ENCODE measurements around the gene B4GALT2. TPM values are rescaled to one million over a fixed set of nuclear protein-coding genes. Genes with fewer than 3 reads are reported as not detected.

Gene B4GALT2
- total RNA-seq, 1 donor = 0.63 TPM

DNA sequence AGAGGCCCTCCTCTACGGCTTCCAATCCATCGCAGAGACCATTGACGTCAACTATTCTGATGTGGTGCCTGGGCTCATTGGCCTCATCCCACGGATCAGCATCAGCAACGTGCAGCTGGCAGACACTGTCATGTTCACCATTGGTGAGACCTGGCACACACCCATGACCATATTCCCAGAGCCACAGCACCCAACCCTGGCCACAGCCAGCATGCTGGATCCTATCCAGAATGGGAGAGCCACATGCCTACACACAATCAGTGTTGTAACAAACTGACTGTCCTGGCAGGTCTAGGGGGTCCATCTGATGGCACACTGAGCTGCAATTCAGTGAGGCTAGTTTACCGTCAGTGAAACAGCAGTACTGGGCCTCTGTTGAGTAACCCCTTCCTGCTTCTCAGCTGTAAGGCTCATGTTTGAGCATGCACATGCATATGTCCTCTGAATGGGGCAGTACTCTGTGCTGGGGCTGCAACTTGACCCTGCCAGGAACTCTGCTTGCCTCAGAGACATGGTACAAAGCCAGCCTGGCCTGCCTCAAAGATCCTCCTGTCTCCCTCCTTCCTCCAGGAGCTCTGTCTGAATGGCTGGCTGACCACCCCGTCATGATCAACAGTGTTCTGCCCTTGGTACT, 21.5 kb upstream of the B4GALT2 start:
- H3K4me1 ChIP-seq (ENCODE audit: insufficient read depth, low read length) = no peaks in the 10 kb centered on the region
- no peak overlapping the region for H3K4me3 ChIP-seq (ENCODE audit: low read length)
- no peaks in the 10 kb centered on the region for H3K27me3 ChIP-seq (ENCODE audit: insufficient read depth, low read length)
- H3K9me3 ChIP-seq (ENCODE audit: low read depth, low read length) = no peaks in the 10 kb centered on the region

DNA sequence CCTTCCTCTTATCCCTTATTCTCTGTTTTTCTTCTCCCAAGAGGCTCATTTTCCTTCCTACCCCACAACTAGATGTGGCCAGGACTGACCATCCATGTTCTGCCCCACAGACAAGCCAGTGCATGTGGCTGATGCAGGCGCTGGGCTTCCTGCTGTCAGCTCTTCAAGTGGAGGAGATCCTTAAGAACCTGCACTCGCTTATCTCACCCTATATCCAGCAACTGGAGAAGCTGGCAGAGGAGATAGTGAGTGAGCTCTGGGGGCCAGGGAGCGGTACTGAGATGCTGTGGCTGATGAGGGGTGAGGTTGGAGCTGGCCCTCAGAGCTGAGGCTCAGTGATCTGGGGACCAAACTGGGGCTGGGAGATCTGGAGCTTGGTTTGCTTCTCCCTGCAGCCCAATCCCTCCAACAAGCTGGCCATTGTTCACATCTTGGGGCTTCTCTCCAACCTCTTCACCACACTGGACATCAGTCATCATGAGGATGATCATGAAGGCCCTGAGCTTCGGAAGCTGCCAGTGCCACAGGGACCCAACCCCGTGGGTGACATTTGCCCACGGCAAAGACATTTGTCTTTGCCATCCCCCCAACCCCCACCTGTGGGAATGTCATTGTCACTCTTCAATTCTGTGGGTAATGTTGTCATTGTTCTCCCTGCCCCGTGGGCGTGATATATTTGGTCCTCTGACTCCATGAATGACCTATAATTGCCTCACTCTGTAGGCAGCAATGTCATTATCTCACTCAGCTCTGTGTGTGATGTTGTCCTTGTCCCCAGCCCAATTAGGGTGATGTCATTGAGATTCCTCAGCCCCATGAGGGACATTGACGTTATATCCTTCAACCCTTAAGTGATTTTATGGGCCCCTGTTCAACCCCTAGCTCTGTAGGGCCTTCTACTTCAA, 20.4 kb upstream of the B4GALT2 start:
- Histone ChIP-seq H3K4me1 (ENCODE audit: insufficient read depth, low read length) (no peaks in the 10 kb centered on the region), H3K4me3 (ENCODE audit: low read length) (no peak overlapping the region), H3K27me3 (ENCODE audit: insufficient read depth, low read length) (no peaks in the 10 kb centered on the region), H3K9me3 (ENCODE audit: low read depth, low read length) (no peaks in the 10 kb centered on the region)

DNA sequence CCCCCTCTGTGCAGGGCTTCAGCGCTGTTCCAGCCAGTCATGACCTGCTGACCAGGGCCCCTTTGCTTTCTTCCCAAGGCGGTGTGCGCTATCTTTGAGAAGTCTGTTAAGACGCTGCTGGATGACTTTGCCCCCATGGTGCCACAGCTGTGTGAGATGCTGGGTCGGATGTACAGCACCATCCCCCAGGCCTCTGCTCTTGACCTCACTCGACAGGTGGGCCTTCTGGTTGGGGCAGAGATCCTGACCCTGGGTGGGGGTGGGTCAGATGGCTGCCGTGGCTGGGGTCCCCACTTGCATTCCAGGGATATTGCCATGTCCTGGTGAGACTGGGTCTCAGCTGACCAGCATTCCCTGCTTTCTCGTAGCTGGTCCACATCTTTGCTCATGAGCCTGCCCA, 18.2 kb upstream of the B4GALT2 start:
- Histone ChIP-seq H3K9me3 (ENCODE audit: low read depth, low read length) (no peaks in the 10 kb centered on the region), H3K4me3 (ENCODE audit: low read length) (no peak overlapping the region)

DNA sequence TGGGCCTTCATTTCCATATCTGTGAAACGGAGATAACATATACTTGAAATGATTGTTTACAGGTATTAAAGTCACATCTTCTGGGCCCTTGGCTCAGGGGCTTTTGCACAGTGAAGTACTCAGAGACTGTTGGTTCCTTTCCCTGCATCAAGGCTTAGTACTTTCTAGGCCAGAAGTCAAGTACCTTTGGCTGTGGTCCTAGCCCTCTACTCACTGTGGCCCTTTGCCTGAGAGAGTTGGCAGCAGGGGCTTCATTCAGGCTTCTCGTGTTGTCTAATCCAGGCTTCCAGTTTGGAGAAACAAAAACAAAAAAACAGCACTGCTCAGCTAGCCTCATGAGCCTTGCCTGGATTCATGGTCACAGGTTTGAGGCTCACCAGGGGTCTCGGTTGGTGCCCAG, 17.3 kb upstream of the B4GALT2 start:
- H3K4me1 ChIP-seq (ENCODE audit: insufficient read depth, low read length) = no peaks in the 10 kb centered on the region
- no peak overlapping the region for H3K4me3 ChIP-seq (ENCODE audit: low read length)
- no peaks in the 10 kb centered on the region for H3K9me3 ChIP-seq (ENCODE audit: low read depth, low read length)
- no peaks in the 10 kb centered on the region for H3K27me3 ChIP-seq (ENCODE audit: insufficient read depth, low read length)

More for the DNA sequence above, 18.2 kb upstream of the B4GALT2 start:
- no peaks in the 10 kb centered on the region for H3K27me3 ChIP-seq (ENCODE audit: insufficient read depth, low read length)
- no peaks in the 10 kb centered on the region for H3K4me1 ChIP-seq (ENCODE audit: insufficient read depth, low read length)

DNA sequence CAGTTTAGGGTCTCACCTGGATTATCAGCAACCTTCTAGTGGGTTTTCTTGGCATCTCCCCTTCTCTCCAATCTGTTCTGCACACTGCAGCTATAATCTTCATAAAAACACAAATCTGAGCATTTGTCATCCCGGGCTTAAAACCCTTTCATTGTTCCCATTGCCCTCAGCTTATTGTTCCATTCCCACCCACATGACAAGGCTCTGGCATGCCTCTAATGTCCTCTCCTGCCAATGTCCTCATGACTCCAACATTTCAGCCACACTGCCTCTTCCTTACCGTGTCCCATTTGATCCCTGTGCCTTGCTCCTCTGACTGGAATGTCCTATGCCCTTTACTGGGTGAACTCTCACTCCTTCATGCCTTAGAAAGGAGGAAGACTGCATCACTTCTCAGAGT, 16.7 kb upstream of the B4GALT2 start:
- Histone ChIP-seq H3K9me3 (ENCODE audit: low read depth, low read length) (no peaks in the 10 kb centered on the region), H3K27me3 (ENCODE audit: insufficient read depth, low read length) (no peaks in the 10 kb centered on the region), H3K4me1 (ENCODE audit: insufficient read depth, low read length) (no peaks in the 10 kb centered on the region)

DNA sequence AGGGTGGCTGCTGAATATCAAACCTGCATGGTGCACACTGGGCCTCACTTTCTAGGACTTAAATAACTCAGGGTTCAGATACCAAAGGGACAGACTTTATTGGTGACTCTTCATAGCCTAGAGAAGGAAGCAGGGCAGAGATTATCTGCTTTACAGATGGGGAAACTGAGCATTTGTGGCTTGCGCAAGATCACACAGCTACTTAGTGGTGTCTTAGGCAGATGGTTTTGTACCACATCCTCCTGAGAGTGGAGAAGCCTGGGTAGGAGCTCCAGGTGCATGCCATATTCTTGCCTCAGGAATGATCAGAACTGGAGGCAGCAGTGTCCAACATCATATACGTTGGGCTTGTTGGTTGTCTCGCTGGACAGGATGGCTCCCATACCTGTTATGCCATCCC, 16.0 kb upstream of the B4GALT2 start:
- Histone ChIP-seq H3K9me3 (ENCODE audit: low read depth, low read length) (no peaks in the 10 kb centered on the region), H3K4me3 (ENCODE audit: low read length) (no peak overlapping the region), H3K27me3 (ENCODE audit: insufficient read depth, low read length) (no peaks in the 10 kb centered on the region), H3K4me1 (ENCODE audit: insufficient read depth, low read length) (no peaks in the 10 kb centered on the region)

More for the DNA sequence above, 16.7 kb upstream of the B4GALT2 start:
- no peak overlapping the region for H3K4me3 ChIP-seq (ENCODE audit: low read length)

DNA sequence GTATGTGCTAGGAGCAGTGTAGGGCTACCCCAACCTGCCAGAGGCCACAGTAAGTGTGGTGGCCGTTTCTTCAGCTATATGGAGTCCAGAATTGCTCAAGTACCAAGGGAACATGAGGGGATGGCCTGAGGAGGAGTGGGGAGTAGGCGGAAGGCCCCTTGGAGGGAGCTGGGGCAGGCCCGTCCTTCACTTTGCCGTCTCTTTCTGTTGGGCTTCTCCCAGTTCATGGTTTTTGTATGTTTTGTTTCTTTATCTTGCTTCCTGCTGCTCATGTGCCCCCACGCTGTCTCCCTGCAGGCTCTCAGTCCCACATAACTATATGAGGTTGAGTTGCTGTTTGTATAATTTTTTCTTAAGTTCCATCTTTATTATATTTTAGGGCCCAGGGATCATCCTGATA, 15.1 kb upstream of the B4GALT2 start:
- Histone ChIP-seq H3K9me3 (ENCODE audit: low read depth, low read length) (no peaks in the 10 kb centered on the region), H3K27me3 (ENCODE audit: insufficient read depth, low read length) (no peaks in the 10 kb centered on the region), H3K4me3 (ENCODE audit: low read length) (no peak overlapping the region), H3K4me1 (ENCODE audit: insufficient read depth, low read length) (no peaks in the 10 kb centered on the region)

DNA sequence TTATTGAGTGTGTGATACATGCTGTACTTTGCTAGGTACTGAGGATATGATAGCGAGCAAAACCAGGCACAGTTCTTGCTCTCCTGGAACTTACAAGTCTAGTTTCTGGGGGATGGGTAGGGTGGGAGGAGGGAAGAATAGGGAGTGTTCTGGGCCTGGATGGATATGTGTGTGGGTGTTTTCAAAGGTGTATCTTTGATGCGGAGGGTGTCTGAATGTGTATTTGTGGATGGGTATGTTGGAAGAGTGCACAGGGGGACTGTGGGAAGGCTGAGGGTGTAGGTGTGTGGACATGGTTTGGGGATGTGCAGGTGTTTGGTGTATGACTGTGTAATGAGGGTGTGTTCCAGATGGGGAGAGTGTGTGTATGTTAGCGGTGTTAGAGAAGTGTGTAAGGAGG, 13.7 kb upstream of the B4GALT2 start:
- Histone ChIP-seq H3K9me3 (ENCODE audit: low read depth, low read length) (no peaks in the 10 kb centered on the region), H3K4me1 (ENCODE audit: insufficient read depth, low read length) (peaks cover 9% of the 10 kb centered on the region), H3K4me3 (ENCODE audit: low read length) (no peak overlapping the region), H3K27me3 (ENCODE audit: insufficient read depth, low read length) (no peaks in the 10 kb centered on the region)

DNA sequence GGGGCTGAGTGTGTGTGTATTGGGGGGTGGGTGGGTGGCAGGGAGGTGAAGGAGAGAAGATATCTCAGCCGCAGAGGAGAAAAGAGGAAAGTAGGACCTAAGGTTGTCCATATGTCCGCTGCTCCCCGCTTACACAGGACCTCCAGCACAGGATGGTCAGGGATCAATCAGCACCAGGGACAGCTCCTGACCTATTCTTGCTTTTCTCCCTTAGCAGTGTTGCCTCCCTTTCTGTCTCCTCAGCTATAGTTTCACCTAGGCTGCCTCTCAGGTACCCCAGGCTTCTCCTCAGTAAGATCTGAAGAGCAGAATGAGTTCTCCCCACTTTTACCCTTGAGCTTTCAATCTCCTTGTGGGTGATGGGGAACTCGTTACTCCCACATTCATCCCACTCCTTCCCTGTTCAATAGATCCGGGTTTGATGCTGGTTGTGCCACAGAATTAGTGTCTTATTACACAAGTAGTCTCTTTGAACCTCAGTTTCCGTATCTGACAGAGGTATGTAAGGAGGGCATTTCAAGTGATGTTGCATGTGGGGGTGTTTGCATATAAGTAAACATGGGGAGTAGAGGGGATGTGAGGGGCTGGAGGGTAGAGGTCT, 10.6 kb upstream of the B4GALT2 start:
- no peaks in the 10 kb centered on the region for H3K27me3 ChIP-seq (ENCODE audit: insufficient read depth, low read length)
- H3K4me3 ChIP-seq (ENCODE audit: low read length) = no peak overlapping the region
- H3K4me1 ChIP-seq (ENCODE audit: insufficient read depth, low read length) = peaks cover 20% of the 10 kb centered on the region
- H3K9me3 ChIP-seq (ENCODE audit: low read depth, low read length) = no peaks in the 10 kb centered on the region

DNA sequence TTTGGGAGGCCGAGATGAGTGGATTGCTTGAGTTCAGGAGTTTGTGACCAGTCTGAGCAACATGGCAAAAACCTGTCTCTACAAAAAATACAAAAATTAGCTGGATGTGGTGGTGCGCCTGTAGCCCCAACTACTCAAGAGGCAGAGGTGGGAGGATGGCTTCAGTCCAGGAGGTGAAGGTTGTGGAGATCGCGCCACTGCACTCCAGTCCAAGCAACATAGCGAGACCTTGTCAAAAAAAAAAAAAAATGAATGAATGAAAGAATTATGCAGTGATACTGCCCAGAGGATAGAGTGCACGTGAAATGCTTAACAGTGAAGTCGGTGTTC, 9.6 kb upstream of the B4GALT2 start:
- Histone ChIP-seq H3K4me3 (ENCODE audit: low read length) (no peak overlapping the region), H3K9me3 (ENCODE audit: low read depth, low read length) (no peaks in the 10 kb centered on the region), H3K27me3 (ENCODE audit: insufficient read depth, low read length) (no peaks in the 10 kb centered on the region), H3K4me1 (ENCODE audit: insufficient read depth, low read length) (peaks cover 28% of the 10 kb centered on the region)

DNA sequence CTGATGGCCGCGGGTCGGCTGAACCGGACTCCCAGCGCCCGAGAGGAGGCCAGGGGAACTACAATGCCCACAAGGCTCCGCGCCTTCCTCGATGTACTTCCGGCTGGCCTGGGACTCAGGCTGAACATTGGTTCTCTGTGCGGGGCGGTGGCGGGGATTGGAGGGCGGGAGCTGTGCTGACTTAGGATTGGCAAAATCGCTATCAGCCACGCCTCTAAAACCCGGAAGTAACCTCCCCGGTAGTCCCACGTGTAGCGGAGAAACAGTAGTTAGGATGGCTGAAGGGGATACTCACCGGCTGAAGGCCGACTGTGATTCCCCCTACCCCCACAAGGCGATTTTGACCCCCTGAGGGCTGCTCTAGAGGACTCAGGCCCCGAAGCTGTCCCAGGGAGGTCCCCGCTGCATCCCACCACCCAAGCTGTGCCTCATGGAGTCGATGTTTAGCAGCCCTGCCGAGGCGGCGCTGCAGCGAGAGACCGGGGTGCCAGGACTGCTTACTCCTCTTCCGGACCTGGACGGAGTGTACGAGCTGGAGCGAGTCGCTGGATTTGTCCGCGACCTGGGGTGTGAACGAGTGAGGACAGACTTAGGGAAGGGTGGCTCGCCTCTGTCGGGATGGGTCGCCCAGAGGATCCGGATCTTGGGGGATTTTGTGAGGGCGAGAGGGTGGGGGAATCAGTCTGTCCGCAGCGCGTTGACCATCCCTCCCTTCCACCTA, 9.1 kb upstream of the B4GALT2 start, which contains the start of gene DPH2:
Gene DPH2, plus strand, starts transcription at position 265 of the 721 bp plus-strand sequence. Its CDS starts 166 bp downstream, at position 431.
- peak within 1 kb of the TSS; percentile 76 for H3K4me3 ChIP-seq (ENCODE audit: low read length)
- peaks cover 28% of the 10 kb centered on the region for H3K4me1 ChIP-seq (ENCODE audit: insufficient read depth, low read length)
- H3K9me3 ChIP-seq (ENCODE audit: low read depth, low read length) = no peaks in the 10 kb centered on the region
- no peaks in the 10 kb centered on the region for H3K27me3 ChIP-seq (ENCODE audit: insufficient read depth, low read length)

DNA sequence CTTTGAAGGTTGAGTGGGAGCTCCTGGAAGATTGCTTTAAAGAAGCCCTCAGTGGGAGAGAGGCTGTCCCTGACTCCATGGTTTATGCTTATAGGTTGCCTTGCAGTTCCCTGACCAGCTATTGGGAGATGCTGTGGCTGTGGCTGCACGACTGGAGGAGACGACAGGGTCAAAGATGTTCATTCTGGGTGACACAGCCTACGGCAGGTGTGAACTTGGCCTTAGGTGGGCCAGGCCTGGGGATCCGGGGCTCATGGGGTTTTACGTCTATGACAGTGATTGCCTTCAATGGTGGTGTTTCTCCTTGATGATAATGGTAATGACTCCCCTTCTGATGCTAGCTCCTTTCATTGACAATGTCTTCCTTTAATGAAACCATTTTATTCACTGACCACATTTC, 8.5 kb upstream of the B4GALT2 start:
- H3K4me1 ChIP-seq (ENCODE audit: insufficient read depth, low read length) = peaks cover 32% of the 10 kb centered on the region
- H3K4me3 ChIP-seq (ENCODE audit: low read length) = peak overlapping the region; percentile 76
- H3K27me3 ChIP-seq (ENCODE audit: insufficient read depth, low read length) = no peaks in the 10 kb centered on the region
- H3K9me3 ChIP-seq (ENCODE audit: low read depth, low read length) = no peaks in the 10 kb centered on the region

DNA sequence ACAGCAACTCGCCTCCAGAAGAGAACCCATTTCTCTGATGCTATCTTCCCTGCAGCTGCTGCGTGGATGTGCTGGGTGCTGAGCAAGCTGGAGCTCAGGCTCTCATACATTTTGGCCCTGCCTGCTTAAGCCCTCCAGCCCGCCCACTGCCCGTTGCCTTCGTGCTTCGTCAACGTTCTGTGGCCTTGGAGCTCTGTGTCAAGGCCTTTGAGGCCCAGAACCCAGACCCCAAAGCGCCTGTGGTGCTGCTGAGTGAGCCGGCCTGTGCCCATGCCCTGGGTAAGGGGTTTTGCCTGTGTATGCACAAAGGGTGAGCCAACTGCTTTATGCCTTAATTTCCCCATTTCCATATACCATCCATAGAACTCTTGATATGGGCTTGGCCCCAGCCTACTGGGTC, 8.1 kb upstream of the B4GALT2 start:
- Histone ChIP-seq H3K4me1 (ENCODE audit: insufficient read depth, low read length) (peaks cover 36% of the 10 kb centered on the region), H3K4me3 (ENCODE audit: low read length) (no peak overlapping the region), H3K9me3 (ENCODE audit: low read depth, low read length) (no peaks in the 10 kb centered on the region), H3K27me3 (ENCODE audit: insufficient read depth, low read length) (no peaks in the 10 kb centered on the region)

DNA sequence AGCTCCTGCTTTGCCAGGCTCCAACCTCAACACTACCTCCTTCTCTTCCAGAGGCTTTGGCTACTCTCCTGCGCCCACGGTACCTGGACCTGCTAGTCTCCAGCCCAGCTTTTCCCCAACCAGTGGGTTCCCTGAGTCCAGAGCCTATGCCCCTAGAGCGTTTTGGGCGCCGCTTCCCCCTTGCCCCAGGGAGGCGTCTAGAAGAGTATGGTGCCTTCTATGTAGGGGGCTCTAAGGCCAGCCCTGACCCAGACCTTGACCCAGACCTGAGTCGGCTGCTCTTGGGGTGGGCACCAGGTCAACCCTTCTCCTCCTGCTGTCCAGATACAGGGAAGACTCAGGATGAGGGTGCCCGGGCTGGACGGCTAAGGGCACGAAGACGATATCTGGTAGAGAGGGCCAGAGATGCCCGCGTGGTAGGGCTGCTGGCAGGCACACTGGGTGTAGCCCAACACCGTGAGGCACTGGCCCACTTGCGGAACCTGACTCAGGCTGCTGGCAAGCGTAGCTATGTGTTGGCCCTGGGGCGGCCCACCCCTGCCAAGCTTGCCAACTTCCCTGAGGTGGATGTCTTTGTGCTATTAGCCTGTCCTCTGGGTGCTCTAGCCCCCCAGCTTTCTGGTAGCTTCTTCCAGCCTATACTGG, 7.6 kb upstream of the B4GALT2 start:
- peaks cover 41% of the 10 kb centered on the region for H3K4me1 ChIP-seq (ENCODE audit: insufficient read depth, low read length)
- H3K9me3 ChIP-seq (ENCODE audit: low read depth, low read length) = no peaks in the 10 kb centered on the region
- H3K27me3 ChIP-seq (ENCODE audit: insufficient read depth, low read length) = no peaks in the 10 kb centered on the region
- no peak overlapping the region for H3K4me3 ChIP-seq (ENCODE audit: low read length)
